Uterus (tissue), 4 donors: ENCODE data around the gene TMEM72. TPM values are rescaled to one million over a fixed set of nuclear protein-coding genes. Genes with fewer than 3 reads are reported as not detected.

ENCODE experiments used
- DNase-seq, 2 donors: peaks; one replicate each; pipeline ENCODE4 v3.0.0-alpha.2; 2019 to 2020
- H3K27ac ChIP-seq, 2 donors: fragments of 200-600 bp; sonication (generic); 1 replicate in 1 of 2; 2 replicates in 1 of 2; pipeline ENCODE4 v1.5.1; 2016 to 2018
- H3K27me3 ChIP-seq, 2 donors: fragments of 200-600 bp; sonication (generic); one replicate each; pipeline ENCODE4 v1.5.1; 2018 to 2019; ENCODE audit warnings: control low read depth in 1 of 2
- H3K36me3 ChIP-seq, 2 donors: fragments of 200-600 bp; sonication (generic); one replicate each; pipeline ENCODE4 v1.5.1; 2019; ENCODE audit warnings: control low read depth in 1 of 2
- H3K4me1 ChIP-seq, 2 donors: fragments of 200-600 bp; sonication (generic); one replicate each; pipeline ENCODE4 v1.5.1; 2018 to 2019; ENCODE audit warnings: control low read depth in 1 of 2
- H3K4me3 ChIP-seq, 2 donors: fragments of 200-600 bp; sonication (generic); 1 replicate in 1 of 2; 2 replicates in 1 of 2; pipeline ENCODE4 v1.5.1; 2018 to 2019; ENCODE audit warnings: mild to moderate bottlenecking in 1 of 2
- H3K9me3 ChIP-seq, 2 donors: fragments of 200-600 bp; sonication (generic); one replicate each; pipeline ENCODE4 v1.5.1; 2019; ENCODE audit warnings: control low read depth in 1 of 2
- POLR2A ChIP-seq, 2 donors: fragments of 450-650 bp; IDR thresholded peaks; one replicate each; pipeline ENCODE4 v1.6.1; 2016; ENCODE audit warnings: antibody characterized with exemption in 2 of 2, mild to moderate bottlenecking in 1 of 2, moderate library complexity in 1 of 2
- intact Hi-C: fragments of 100-400 bp; cut with DNase I; formaldehyde crosslinking; loops from one replicate; pipeline ENCODE4 v1.15.1; 2023; ENCODE audit warnings: low total_unique reads
- total RNA-seq, 4 donors: library from RNA; depleted of rRNA in 3 of 4; stranded (reverse); fragments of >200 nt in 3 of 4; gene quantifications; one replicate each; pipeline versions ENCODE4 v1.1.0 to v1.2.4, GENCODE V29; 2014 to 2023
- TF ChIP-seq, protein P1 (sequence below), 4 experiments: fragments of 200-600 bp in 2 of 4; fragments of 450-650 bp in 2 of 4; sonication (generic) in 2 of 4; IDR thresholded peaks; one replicate each; pipeline ENCODE4 v1.5.1; 2016 to 2019; ENCODE audit warnings: antibody characterized with exemption in 4 of 4, mild to moderate bottlenecking in 2 of 4, moderate library complexity in 1 of 4
- donor health status: DM: yes; HTN: yes; CAD: no.

The TMEM72 gene
- total RNA-seq, 4 donors from 2014 or later: 0.69 TPM; not detected in 3

DNA sequence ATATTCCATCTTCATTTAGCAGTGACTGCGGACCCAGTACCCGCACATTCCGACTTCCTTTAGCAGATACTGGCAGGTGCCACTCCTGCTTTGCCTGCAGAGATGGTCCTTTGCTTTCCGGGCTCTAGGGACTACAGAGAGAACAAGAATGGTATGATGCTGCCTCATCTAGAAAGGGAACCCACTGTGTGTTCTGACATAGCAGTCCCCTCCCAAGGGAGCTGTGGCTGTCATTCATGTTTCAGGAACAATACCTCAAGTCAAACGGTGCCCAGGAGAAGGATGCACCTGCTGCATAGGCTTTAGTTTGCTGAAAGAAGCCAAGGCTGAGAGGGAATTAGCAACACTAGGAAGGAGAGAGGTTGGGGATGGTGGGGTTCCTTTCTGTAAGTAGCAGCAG, 15.9 kb upstream of the TMEM72 start:
- TF ChIP-seq, protein P1, sequence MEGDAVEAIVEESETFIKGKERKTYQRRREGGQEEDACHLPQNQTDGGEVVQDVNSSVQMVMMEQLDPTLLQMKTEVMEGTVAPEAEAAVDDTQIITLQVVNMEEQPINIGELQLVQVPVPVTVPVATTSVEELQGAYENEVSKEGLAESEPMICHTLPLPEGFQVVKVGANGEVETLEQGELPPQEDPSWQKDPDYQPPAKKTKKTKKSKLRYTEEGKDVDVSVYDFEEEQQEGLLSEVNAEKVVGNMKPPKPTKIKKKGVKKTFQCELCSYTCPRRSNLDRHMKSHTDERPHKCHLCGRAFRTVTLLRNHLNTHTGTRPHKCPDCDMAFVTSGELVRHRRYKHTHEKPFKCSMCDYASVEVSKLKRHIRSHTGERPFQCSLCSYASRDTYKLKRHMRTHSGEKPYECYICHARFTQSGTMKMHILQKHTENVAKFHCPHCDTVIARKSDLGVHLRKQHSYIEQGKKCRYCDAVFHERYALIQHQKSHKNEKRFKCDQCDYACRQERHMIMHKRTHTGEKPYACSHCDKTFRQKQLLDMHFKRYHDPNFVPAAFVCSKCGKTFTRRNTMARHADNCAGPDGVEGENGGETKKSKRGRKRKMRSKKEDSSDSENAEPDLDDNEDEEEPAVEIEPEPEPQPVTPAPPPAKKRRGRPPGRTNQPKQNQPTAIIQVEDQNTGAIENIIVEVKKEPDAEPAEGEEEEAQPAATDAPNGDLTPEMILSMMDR (IDR thresholded peaks at IDR 0.05): no peak
- TF ChIP-seq POLR2A (IDR thresholded peaks at IDR 0.05): no peak
- intact Hi-C loops: no loop called here
- Histone ChIP-seq H3K4me3 (no peak overlapping the region), H3K27ac (no peak overlapping the region), H3K27me3 (no peaks in the 10 kb centered on the region), H3K36me3 (no peaks in the 10 kb centered on the region), H3K9me3 (no peaks in the 10 kb centered on the region), H3K4me1 (no peaks in the 10 kb centered on the region)
- no peak for DNase-seq

DNA sequence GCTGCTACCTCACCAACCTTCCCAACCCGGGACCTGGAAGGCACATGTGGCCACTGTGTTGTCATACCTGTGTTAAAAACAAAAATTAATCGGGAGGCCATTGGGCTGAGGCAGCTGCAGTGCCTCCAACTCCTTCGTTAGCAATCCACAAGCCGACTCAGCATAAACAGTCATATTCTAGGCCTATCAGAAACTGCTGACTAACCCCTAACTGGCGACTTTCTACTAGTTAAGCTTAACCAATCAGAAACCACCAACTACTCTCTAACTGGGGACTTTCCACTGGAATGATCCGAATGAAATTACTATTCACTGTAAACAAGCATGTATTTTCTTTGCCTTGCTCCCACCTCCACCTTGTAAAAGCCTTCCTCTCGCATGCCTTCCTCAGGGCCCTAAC, 14.1 kb upstream of the TMEM72 start:
- no peak overlapping the region for H3K4me3 ChIP-seq

DNA sequence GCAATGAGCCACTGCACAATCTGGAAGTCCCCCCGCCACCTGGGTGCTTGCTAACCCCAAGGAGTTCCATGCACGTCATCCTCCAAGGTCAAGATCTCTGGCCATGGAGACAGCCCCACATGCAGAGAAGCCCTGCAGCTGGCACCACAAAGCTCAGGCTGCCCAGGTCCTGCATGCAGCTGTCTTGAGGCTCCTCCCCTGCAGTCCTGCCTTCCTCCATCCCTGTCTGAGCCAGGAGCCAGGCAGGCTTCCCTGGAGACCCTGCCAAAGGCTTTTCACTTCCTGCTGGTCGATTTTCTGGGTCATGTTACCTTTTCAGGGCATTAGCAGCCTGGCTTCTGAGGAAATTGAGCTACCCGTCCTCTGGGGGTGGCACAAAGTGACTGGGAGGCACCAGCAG, 12.5 kb upstream of the TMEM72 start:
- TF ChIP-seq POLR2A (IDR thresholded peaks at IDR 0.05): no peak
- TF ChIP-seq, protein P1 (IDR thresholded peaks at IDR 0.05): no peak
- no peaks in the 10 kb centered on the region for H3K4me1 ChIP-seq
- DNase-seq: no peak
- H3K27ac ChIP-seq: no peak overlapping the region
- H3K9me3 ChIP-seq: no peaks in the 10 kb centered on the region
- H3K27me3 ChIP-seq: no peaks in the 10 kb centered on the region
- H3K36me3 ChIP-seq: no peaks in the 10 kb centered on the region
- H3K4me3 ChIP-seq: no peak overlapping the region
- intact Hi-C loops: no loop called here

More for the DNA sequence above, 14.1 kb upstream of the TMEM72 start:
- H3K4me1 ChIP-seq: no peaks in the 10 kb centered on the region
- H3K27me3 ChIP-seq: no peaks in the 10 kb centered on the region
- no peak for TF ChIP-seq POLR2A (IDR thresholded peaks at IDR 0.05)
- TF ChIP-seq, protein P1 (IDR thresholded peaks at IDR 0.05): no peak
- no peaks in the 10 kb centered on the region for H3K9me3 ChIP-seq
- H3K36me3 ChIP-seq: no peaks in the 10 kb centered on the region
- intact Hi-C loops: no loop called here
- H3K27ac ChIP-seq: no peak overlapping the region
- DNase-seq: no peak

DNA sequence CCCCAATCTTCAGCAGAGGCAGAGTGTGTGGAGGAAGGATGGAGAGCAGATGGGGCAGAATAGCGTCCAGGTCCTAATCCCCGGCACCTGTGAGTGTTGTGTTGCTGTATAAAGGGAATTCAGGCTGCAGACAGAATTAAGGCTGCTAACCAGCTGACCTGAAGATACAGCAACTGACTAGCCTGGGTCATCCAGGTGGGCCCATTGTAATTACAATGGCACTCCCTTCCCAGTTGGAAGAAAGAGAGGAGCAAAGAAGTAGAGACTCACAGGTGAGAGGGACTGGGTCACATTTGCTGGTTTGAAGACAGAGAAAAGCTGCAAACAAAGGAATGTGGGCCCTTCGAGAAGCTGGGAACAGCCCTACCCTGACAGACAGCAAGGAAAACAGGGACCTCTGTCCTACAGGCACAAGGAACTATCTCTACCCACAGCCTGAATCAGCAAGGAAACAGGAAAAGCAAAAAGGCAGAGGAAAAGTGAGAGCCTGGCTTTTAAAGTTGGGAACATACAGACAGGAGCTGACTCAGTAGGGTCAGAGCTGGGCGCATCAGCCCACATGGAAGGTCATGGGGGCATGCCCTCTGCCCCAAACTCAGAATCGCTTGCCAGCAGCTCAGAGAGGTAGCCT, 11.6 kb upstream of the TMEM72 start:
- Histone ChIP-seq H3K4me1 (no peaks in the 10 kb centered on the region), H3K27me3 (no peaks in the 10 kb centered on the region), H3K36me3 (no peaks in the 10 kb centered on the region), H3K27ac (no peak overlapping the region), H3K4me3 (no peak overlapping the region), H3K9me3 (no peaks in the 10 kb centered on the region)
- intact Hi-C loops: no loop called here
- TF ChIP-seq, protein P1 (IDR thresholded peaks at IDR 0.05): no peak
- TF ChIP-seq POLR2A (IDR thresholded peaks at IDR 0.05): no peak
- DNase-seq: no peak

DNA sequence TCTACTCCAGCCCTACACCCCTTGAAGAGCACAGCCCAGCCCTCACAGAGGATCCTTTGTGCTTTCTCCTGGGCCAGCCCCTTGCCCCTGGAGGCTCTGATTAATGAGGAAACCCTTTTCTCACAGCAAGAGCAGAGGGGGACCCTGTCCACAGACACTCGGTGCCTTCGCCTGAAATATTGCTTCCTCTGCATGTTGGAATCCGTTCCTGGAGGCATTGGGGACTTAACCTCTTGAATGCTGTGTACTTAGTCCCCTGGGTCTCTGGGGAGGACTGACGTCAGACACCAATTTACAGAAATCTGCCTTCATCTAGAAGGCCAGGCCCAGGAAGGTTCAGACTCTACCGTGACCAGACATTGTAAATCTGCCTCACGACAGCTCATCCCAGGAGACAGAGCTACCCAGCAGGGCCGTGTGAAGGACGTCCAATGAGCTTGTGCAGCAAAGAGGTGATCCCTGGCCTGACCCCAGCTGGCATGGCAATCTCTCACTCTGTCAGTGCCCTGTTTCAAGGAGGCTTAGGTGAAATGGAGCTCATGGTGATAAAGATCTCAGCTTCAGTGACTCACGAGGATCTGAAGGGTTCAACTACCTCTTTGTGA, 8.1 kb upstream of the TMEM72 start:
- TF ChIP-seq POLR2A (IDR thresholded peaks at IDR 0.05): no peak
- TF ChIP-seq, protein P1 (IDR thresholded peaks at IDR 0.05): no peak
- H3K4me3 ChIP-seq: no peak overlapping the region
- H3K36me3 ChIP-seq: no peaks in the 10 kb centered on the region
- no peaks in the 10 kb centered on the region for H3K9me3 ChIP-seq
- no peaks in the 10 kb centered on the region for H3K4me1 ChIP-seq
- H3K27ac ChIP-seq: no peak overlapping the region
- intact Hi-C loops: no loop called here
- no peak for DNase-seq
- H3K27me3 ChIP-seq: no peaks in the 10 kb centered on the region
